Fibroblast of lung (primary cell): ENCODE results near the gene SHPK. TPM values are rescaled to one million over a fixed set of nuclear protein-coding genes. Genes with fewer than 3 reads are reported as not detected.

Experiments used
- DNase-seq, 2 donors: peaks; one replicate each; pipeline versions ENCODE4 v3.0.0 to v3.0.0-alpha.2; 2010; ENCODE audit warnings: low read depth in 2 of 2
- H2AFZ ChIP-seq: 2 replicates; pipeline ENCODE4 v1.5.1; 2012; ENCODE audit warnings: low read length, control low read depth, inconsistent platforms
- H3K27ac ChIP-seq: 2 replicates; pipeline ENCODE4 v1.5.1; 2011; ENCODE audit warnings: low read length, control low read depth; ENCODE audit not compliant: insufficient read depth
- H3K27me3 ChIP-seq: 2 replicates; pipeline ENCODE4 v1.5.1; 2011; ENCODE audit warnings: mild to moderate bottlenecking, low read length; ENCODE audit not compliant: control insufficient read depth, insufficient read depth
- H3K36me3 ChIP-seq: 2 replicates; pipeline ENCODE4 v1.5.1; 2011; ENCODE audit warnings: low read length; ENCODE audit not compliant: control insufficient read depth, insufficient read depth
- H3K4me1 ChIP-seq: 2 replicates; pipeline ENCODE4 v1.5.1; 2011; ENCODE audit warnings: low read length; ENCODE audit not compliant: control insufficient read depth, insufficient read depth; ENCODE audit errors: extremely low read depth
- H3K4me2 ChIP-seq: 2 replicates; pipeline ENCODE4 v1.5.1; 2011; ENCODE audit warnings: low read length, control low read depth; ENCODE audit not compliant: insufficient read depth; ENCODE audit errors: extremely low read depth
- H3K4me3 ChIP-seq, 4 experiments: fragments of 200-600 bp in 1 of 4; sonication (generic) in 1 of 4; replicated peaks in 1 of 4; 2 replicates each; pipeline ENCODE4 v1.5.1; 2011 to 2016; ENCODE audit warnings: low read length in 4 of 4, low read depth in 3 of 4, mild to moderate bottlenecking in 3 of 4, control low read depth in 2 of 4, inconsistent platforms in 1 of 4, mixed read lengths in 1 of 4; ENCODE audit not compliant: insufficient read depth in 1 of 4; ENCODE audit errors: control extremely low read depth in 1 of 4
- H3K79me2 ChIP-seq: 2 replicates; pipeline ENCODE4 v1.5.1; 2012; ENCODE audit warnings: mild to moderate bottlenecking, low read length, inconsistent platforms; ENCODE audit not compliant: control insufficient read depth, insufficient read depth
- H3K9ac ChIP-seq: 2 replicates; pipeline ENCODE4 v1.5.1; 2011; ENCODE audit warnings: mild to moderate bottlenecking, low read length, control low read depth; ENCODE audit not compliant: insufficient read depth
- H3K9me3 ChIP-seq: 2 replicates; pipeline ENCODE4 v1.5.1; 2012; ENCODE audit warnings: low read depth, low read length; ENCODE audit not compliant: control insufficient read depth, insufficient read depth
- H4K20me1 ChIP-seq: 2 replicates; pipeline ENCODE4 v1.5.1; 2011; ENCODE audit warnings: low read length; ENCODE audit not compliant: control insufficient read depth, insufficient read depth; ENCODE audit errors: extremely low read depth
- CTCF ChIP-seq, 2 donors: IDR thresholded peaks in 1 of 2; conservative IDR thresholded peaks in 1 of 2; 1 replicate in 1 of 2; 2 replicates in 1 of 2; pipeline ENCODE4 v1.5.1; 2011 to 2012; ENCODE audit warnings: low read length in 2 of 2, control low read depth in 1 of 2, inconsistent platforms in 1 of 2, low read depth in 1 of 2, mild to moderate bottlenecking in 1 of 2
- EZH2 ChIP-seq: IDR thresholded peaks from 2 replicates; pipeline ENCODE4 v1.5.1; 2012; ENCODE audit warnings: low read length, control low read depth, mild to moderate bottlenecking; ENCODE audit errors: missing control alignments
- polyA plus RNA-seq, 2 donors: library from polyadenylated mRNA; depleted of rRNA in 1 of 2; stranded (reverse) in 1 of 2; unstranded in 1 of 2; fragments of >200 nt; gene quantifications; 2 replicates each; pipeline ENCODE4 v1.2.1, GENCODE V29; 2011 to 2012; ENCODE audit warnings: missing spikeins in 1 of 2
- total RNA-seq: library from RNA; depleted of rRNA; stranded (reverse); fragments of >200 nt; gene quantifications from 2 replicates; pipeline ENCODE4 v1.2.1, GENCODE V29; 2014

SHPK gene
- total and polyA plus RNA-seq, 2 donors (not counting 1 experiment from before 2014, with no cell fraction given): 7.2 to 8.9 TPM

- no peak for DNase-seq
- Histone ChIP-seq H4K20me1 (no peaks in the 10 kb centered on the region), H3K4me3 (no peak overlapping the region), H3K4me1 (no peaks in the 10 kb centered on the region), H3K27me3 (no peaks in the 10 kb centered on the region), H3K36me3 (no peaks in the 10 kb centered on the region), H3K4me2 (no peak overlapping the region), H3K27ac (no peak overlapping the region), H3K9ac (no peak overlapping the region), H2AFZ (no peak overlapping the region), H3K9me3 (no peaks in the 10 kb centered on the region), H3K79me2 (no peaks in the 10 kb centered on the region)
- TF ChIP-seq CTCF (conservative IDR thresholded peaks at IDR 0.05 in 1 of 2, IDR thresholded peaks at IDR 0.05 in 1 of 2; ENCODE audit: low read depth in 1 of 2, low read length in 2 of 2) (no peak), EZH2 (no peak)
Observed at GRCh38 chr17:3675886-3676285, 39.8 kb upstream of the SHPK start.

GRCh38 chr17:3672571-3672970 lies 36.5 kb upstream of the SHPK start:
- Histone ChIP-seq H3K79me2 (peaks cover 19% of the 10 kb centered on the region), H3K9me3 (no peaks in the 10 kb centered on the region), H3K27me3 (no peaks in the 10 kb centered on the region), H4K20me1 (no peaks in the 10 kb centered on the region), H3K4me3 (no peak overlapping the region), H3K4me2 (no peak overlapping the region), H3K27ac (no peak overlapping the region), H3K4me1 (peaks cover 2% of the 10 kb centered on the region), H3K9ac (no peak overlapping the region), H3K36me3 (no peaks in the 10 kb centered on the region), H2AFZ (no peak overlapping the region)
- TF ChIP-seq CTCF (conservative IDR thresholded peaks at IDR 0.05 in 1 of 2, IDR thresholded peaks at IDR 0.05 in 1 of 2; ENCODE audit: low read depth in 1 of 2, low read length in 2 of 2) (no peak), EZH2 (no peak)
- DNase-seq: no peak

GRCh38 chr17:3669548-3669947 lies 33.5 kb upstream of the SHPK start:
- Histone ChIP-seq H3K27ac (peak overlapping the region; percentile 93), H3K36me3 (peaks cover 5% of the 10 kb centered on the region), H3K79me2 (peaks cover 42% of the 10 kb centered on the region), H3K4me3 (peak overlapping the region; percentile 58 to 98 (median 87)), H2AFZ (no peak overlapping the region), H3K27me3 (no peaks in the 10 kb centered on the region), H3K9me3 (no peaks in the 10 kb centered on the region), H3K9ac (no peak overlapping the region), H3K4me2 (peak overlapping the region; percentile 90), H3K4me1 (peaks cover 11% of the 10 kb centered on the region), H4K20me1 (no peaks in the 10 kb centered on the region)
- TF ChIP-seq CTCF (conservative IDR thresholded peaks at IDR 0.05 in 1 of 2, IDR thresholded peaks at IDR 0.05 in 1 of 2; ENCODE audit: low read depth in 1 of 2, low read length in 2 of 2): no peak
- TF ChIP-seq EZH2: no peak
- DNase-seq: no peak
